Naive B cell (primary cell): ENCODE results near the gene RAB21. TPM values are rescaled to one million over a fixed set of nuclear protein-coding genes. Genes with fewer than 3 reads are reported as not detected.
A peak's percentile ranks its signal among the peaks of the same experiment; 100 is the strongest.

ENCODE experiments used
- ATAC-seq, 2 donors: fragments of 150-1000 bp; cut with Tn5 transposase; 2 replicates each; pipeline ENCODE4 v1.10.0; 2021; ENCODE audit warnings: low read depth in 2 of 2, mild to moderate bottlenecking in 2 of 2, moderate library complexity in 2 of 2
- DNase-seq: peaks from one replicate; pipeline ENCODE4 v3.0.0; 2022
- H3K27ac Mint-ChIP-seq, 6 donors: one replicate each; pipeline ENCODE4 v1.8.0; 2020 to 2022; ENCODE audit warnings: mild to moderate bottlenecking in 6 of 6, mixed read lengths in 6 of 6, moderate library complexity in 5 of 6, inconsistent platforms in 2 of 6
- H3K27me3 Mint-ChIP-seq, 3 donors: one replicate each; pipeline ENCODE4 v1.8.0; 2021 to 2022; ENCODE audit warnings: mixed read lengths in 3 of 3, mild to moderate bottlenecking in 1 of 3
- H3K36me3 Mint-ChIP-seq, 2 donors: one replicate each; pipeline ENCODE4 v1.8.0; 2020 to 2022; ENCODE audit warnings: mixed read lengths in 2 of 2, inconsistent platforms in 1 of 2, mild to moderate bottlenecking in 1 of 2
- H3K4me1 Mint-ChIP-seq, 3 donors: one replicate each; pipeline ENCODE4 v1.8.0; 2020 to 2022; ENCODE audit warnings: mixed read lengths in 3 of 3, inconsistent platforms in 1 of 3, mild to moderate bottlenecking in 1 of 3, moderate library complexity in 1 of 3
- H3K4me3 Mint-ChIP-seq, 8 donors: one replicate each; pipeline ENCODE4 v1.8.0; 2020 to 2022; ENCODE audit warnings: mild to moderate bottlenecking in 8 of 8, mixed read lengths in 8 of 8, moderate library complexity in 8 of 8, inconsistent platforms in 2 of 8
- H3K9me3 Mint-ChIP-seq, 7 donors: one replicate each; pipeline ENCODE4 v1.8.0; 2020 to 2022; ENCODE audit warnings: mixed read lengths in 7 of 7, mild to moderate bottlenecking in 5 of 7, inconsistent platforms in 2 of 7, moderate library complexity in 1 of 7
- polyA plus RNA-seq, 6 donors: library from polyadenylated mRNA; unstranded; fragments of 300-500 nt; fragmentation: Illumina TruSeq; gene quantifications; one replicate each; pipeline ENCODE4 v1.2.3, GENCODE V29; 2021; ENCODE audit warnings: low read depth in 6 of 6

The RAB21 gene, protein sequence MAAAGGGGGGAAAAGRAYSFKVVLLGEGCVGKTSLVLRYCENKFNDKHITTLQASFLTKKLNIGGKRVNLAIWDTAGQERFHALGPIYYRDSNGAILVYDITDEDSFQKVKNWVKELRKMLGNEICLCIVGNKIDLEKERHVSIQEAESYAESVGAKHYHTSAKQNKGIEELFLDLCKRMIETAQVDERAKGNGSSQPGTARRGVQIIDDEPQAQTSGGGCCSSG
- 10 to 100 TPM; 33.1 to 61.4 (median 37.1) TPM for polyA plus RNA-seq

DNA sequence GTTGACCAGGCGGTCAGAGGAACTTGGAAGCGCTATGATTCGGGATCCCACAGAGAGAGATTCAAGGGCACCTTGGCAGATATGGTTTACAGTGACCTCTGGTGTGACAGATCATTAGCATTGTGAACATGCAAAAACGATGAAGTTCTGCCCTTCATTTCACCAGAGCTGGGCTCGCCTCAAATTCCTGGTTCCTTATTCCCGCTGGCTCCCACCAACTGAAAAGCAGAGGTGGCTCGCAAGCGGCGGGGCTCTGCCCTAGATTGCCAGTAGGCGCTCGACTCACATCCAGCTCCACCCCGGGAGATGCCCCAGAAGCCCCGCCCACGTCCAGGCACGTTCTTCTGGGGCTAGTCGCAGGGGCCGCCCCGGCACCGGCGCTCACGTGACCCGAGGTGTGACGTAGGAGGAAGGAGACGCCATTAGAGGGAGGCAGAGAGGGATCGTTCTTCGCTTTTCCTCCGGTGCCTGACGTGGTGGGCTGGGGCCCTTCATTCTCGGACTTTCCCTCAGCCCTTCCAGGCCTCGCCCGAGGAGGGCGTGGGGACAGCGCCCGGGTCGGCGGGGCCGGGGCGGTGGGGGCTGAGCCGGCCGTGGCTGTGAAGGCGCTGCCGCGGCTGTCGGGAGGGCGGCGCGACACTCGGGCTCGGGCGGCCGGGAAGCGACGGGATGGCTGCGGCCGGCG is at the start of gene RAB21:
Gene RAB21, plus strand, starts transcription at position 403 of the 685 bp plus-strand sequence. Its CDS starts 267 bp downstream, at position 670.
- H3K36me3 Mint-ChIP-seq = peaks cover 9 to 12% of the 10 kb centered on the region in 2 donors
- DNase-seq (peak; percentile 98), ATAC-seq (peak; percentile 83)
- H3K4me3 Mint-ChIP-seq = peak within 1 kb of the TSS; percentile 82 to 98 (median 92)
- peak within 1 kb of the TSS; percentile 98 to 99 (median 98) for H3K27ac Mint-ChIP-seq
- H3K27me3 Mint-ChIP-seq = peaks cover 12 to 26% (median 21%) of the 10 kb centered on the region in 3 donors
- peaks cover 0 to 9% (median 7%) of the 10 kb centered on the region in 7 donors for H3K9me3 Mint-ChIP-seq
- H3K4me1 Mint-ChIP-seq = peaks cover 22 to 48% (median 36%) of the 10 kb centered on the region in 3 donors

DNA sequence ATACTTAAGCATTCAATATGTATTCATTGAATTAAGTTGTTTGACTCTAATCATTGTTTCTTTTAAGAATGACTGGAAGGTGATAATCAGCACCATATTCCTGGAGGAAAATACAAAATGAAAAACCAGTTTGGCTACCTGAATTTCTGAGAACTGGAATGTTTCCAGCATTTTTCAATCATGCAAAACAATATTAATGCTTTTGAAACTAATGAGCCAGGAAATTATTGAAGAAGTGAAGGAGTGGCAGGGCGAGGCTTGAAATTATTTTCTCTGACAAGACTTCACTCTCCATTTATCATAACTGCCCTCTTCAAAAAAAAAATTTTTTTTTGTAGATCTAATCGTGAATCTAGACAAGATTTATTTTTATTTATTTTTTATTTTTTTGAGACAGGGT is 49.7 kb upstream of the RAB21 start:
- DNase-seq = no peak
- Mint-ChIP-seq H3K27me3 (no peaks in the 10 kb centered on the region), H3K9me3 (no peaks in the 10 kb centered on the region), H3K36me3 (peaks cover 19 to 26% of the 10 kb centered on the region in 2 donors), H3K4me1 (peaks cover 16 to 26% (median 25%) of the 10 kb centered on the region in 3 donors), H3K4me3 (no peak overlapping the region), H3K27ac (no peak overlapping the region)
- ATAC-seq = no peak

DNA sequence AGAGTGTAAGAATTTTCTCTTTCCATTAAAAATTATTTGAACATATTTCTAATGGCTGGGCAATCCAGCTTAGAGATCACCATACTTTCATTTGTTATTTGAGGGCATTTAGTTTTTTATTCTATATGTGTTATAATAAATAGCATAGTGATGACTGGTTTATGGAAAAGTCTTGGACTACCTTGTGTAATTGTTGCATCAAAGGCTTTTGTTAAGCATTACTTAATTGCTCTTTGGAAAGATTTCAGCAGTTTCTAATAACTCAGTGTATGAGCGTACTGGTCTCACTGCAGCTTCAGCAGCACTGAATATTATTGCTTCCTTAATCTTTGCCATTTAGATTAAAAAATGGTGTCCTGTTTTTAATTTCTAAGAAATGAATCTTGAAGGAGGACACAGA is 46.0 kb upstream of the RAB21 start:
- Mint-ChIP-seq H3K27ac (peak overlapping the region in 1 of 6 donors; percentile 83), H3K4me1 (peaks cover 13 to 23% (median 22%) of the 10 kb centered on the region in 3 donors), H3K27me3 (no peaks in the 10 kb centered on the region), H3K4me3 (no peak overlapping the region), H3K36me3 (peaks cover 26 to 37% of the 10 kb centered on the region in 2 donors), H3K9me3 (peaks cover 0 to 24% (median 16%) of the 10 kb centered on the region in 7 donors)
- DNase-seq (no peak), ATAC-seq (no peak)

DNA sequence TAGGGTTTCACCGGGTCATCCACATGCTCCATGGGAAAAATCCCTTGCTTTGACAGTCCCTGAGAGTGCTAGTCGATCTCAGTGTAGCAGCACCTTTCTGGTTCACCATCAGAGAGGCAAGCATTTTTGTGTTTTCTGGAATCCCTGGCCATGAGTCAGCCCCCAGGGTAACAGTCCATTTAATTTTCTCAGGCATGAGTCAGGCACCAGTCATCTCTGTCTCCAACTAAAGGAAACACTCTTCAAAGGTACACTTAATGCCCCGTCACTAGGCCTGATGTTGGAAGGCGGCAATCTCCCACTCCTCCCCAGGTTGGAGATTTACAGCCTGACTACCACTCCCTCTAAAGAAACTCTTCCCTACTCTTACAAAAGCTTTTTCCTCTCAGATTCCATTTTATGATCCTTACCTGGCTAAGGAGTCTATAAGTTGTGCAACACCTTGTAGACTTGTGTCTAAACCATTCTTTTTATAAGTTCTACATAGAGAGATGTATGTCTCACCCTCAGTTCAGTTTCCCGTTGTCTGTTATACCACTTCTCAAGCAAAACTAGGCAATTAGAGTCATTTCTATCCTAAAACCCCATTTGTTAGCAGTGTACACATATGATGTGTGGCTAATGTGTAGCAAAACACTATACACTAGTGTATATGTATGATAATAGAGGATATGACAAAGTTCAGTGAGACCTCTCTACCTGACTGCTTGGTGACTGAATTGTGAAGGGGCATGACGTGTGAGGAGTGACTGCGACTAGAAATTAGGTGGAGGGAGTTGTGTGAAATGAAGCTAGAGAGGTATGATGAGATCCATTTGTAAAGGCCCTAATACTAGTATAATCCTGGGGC is 44.2 kb upstream of the RAB21 start:
- Mint-ChIP-seq H3K27ac (peak overlapping the region in 2 of 6 donors; percentile 12 to 25), H3K9me3 (peaks cover 0 to 38% (median 24%) of the 10 kb centered on the region in 7 donors), H3K27me3 (no peaks in the 10 kb centered on the region), H3K36me3 (peaks cover 26 to 37% of the 10 kb centered on the region in 2 donors), H3K4me1 (peaks cover 13 to 23% (median 22%) of the 10 kb centered on the region in 3 donors), H3K4me3 (no peak overlapping the region)
- DNase-seq (no peak), ATAC-seq (no peak)

DNA sequence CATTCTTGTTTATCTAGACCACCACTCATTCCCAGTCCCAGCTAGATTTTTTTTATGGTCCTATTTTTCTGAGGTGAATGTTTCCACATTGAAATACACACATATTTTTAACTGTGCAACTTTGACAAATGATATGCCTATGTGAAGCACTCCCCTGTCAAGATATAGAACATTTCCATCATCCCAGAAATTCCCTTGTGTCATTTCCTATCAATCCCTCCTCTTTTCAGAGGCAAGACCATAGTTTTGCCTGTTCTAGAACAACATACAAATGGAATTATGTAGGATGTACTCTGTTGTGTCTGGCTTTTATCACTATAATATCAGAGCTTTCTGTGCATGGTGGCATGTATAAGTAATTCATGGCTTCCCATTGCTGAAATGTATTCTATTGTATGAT is 36.1 kb upstream of the RAB21 start:
- H3K27ac Mint-ChIP-seq = no peak overlapping the region
- no peak for DNase-seq
- no peaks in the 10 kb centered on the region for H3K4me1 Mint-ChIP-seq
- H3K4me3 Mint-ChIP-seq = no peak overlapping the region
- ATAC-seq = no peak
- H3K36me3 Mint-ChIP-seq = no peaks in the 10 kb centered on the region
- H3K27me3 Mint-ChIP-seq = no peaks in the 10 kb centered on the region
- peaks cover 0 to 24% (median 14%) of the 10 kb centered on the region in 7 donors for H3K9me3 Mint-ChIP-seq

DNA sequence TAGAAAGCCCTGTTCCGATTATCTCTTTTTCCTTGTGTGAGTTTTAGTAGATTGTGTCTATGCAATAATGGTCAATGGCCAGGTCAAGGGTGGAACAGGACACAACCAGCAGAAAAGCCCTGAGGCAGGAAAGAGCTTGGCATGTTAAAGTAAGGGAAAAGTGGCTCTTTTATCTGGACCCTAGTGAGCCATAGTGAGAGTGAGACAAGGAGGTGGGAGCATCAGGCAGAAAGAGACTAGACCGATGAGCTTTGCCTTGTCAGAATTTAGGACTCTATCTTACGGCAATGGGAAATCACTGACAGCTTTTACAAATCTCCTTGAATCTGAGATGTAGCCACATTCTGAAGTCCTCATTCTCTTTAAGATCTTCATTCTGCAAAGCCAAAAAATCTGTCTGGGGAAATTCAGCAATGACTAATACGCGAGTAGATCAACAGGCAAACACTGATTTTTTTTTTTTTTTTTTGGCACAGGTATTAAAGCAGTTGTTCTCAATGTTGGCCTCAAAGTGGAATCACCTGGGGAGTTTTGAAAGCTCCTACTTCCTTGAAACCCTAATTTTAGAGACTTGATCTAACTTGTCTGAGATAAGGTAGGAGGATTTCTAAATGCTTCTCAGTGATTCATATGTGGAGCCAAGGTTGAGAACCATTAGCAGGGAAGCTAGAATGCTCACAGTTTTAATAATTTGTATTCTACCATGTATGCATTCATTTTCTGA is 34.9 kb upstream of the RAB21 start:
- DNase-seq (no peak), ATAC-seq (no peak)
- Mint-ChIP-seq H3K27ac (peak overlapping the region in 2 of 6 donors; percentile 18 to 84), H3K9me3 (peaks cover 0 to 16% (median 6%) of the 10 kb centered on the region in 7 donors), H3K27me3 (no peaks in the 10 kb centered on the region), H3K4me3 (no peak overlapping the region), H3K4me1 (no peaks in the 10 kb centered on the region), H3K36me3 (no peaks in the 10 kb centered on the region)

DNA sequence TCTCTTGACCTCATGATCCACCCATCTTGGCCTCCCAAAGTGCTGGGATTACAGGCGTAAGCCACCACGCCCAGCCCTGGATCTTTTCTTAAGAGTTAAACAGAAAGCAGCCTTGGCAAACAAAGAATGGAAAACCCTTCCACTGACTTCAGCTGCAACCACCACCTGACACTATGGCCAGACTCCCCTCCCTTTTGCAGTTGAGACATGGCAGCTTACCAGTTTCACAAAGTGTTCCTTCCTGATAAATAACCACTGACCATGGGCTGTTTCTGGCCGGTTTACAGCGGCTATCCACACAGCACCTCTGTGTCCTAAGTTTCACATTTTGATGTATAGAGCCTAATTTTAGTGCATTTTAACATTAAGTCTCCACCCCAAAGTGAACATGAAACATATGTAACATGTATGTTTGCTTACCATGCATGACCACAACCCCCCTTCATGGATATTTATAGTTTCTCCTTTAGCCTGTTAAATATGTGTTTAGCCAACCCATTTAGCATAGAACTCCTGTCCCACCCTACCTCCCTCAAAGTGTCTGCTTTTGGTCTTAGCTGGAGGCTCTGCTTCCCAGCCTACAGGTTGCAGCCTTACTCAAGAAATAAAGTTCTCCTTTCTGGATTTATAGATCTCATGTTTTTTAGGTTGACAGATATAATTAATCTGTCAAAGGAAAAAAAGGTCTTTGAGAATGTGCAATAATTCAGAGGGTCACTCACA is 32.7 kb upstream of the RAB21 start:
- ATAC-seq = no peak
- no peaks in the 10 kb centered on the region for H3K27me3 Mint-ChIP-seq
- no peak for DNase-seq
- peak overlapping the region in 1 of 6 donors; percentile 78 for H3K27ac Mint-ChIP-seq
- peaks cover 0 to 1% (median 0%) of the 10 kb centered on the region in 7 donors for H3K9me3 Mint-ChIP-seq
- no peaks in the 10 kb centered on the region for H3K4me1 Mint-ChIP-seq
- H3K4me3 Mint-ChIP-seq = no peak overlapping the region
- H3K36me3 Mint-ChIP-seq = peaks cover 0 to 6% of the 10 kb centered on the region in 2 donors

DNA sequence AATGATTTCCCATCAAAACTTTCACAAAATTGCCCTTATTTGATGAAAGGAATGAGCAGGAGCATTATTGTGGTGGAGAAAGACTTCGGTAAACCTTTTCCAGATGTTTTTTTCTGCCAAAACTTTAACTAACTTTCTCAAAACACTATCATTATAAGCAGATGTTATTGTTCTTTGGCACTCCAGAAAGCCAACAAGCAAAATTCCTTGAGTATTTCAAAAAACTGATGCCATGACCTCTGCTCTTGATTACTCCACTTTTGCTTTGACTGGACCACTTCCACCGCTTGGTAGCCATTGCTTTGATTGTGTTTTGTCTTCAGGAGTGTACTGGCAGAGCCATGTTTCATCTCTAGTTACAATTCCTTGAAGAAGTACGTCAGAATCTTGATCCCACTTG is 29.7 kb upstream of the RAB21 start:
- peaks cover 0 to 6% of the 10 kb centered on the region in 2 donors for H3K36me3 Mint-ChIP-seq
- H3K9me3 Mint-ChIP-seq = peaks cover 0 to 1% (median 0%) of the 10 kb centered on the region in 7 donors
- no peak overlapping the region for H3K27ac Mint-ChIP-seq
- DNase-seq (no peak), ATAC-seq (no peak)
- no peaks in the 10 kb centered on the region for H3K4me1 Mint-ChIP-seq
- no peaks in the 10 kb centered on the region for H3K27me3 Mint-ChIP-seq
- no peak overlapping the region for H3K4me3 Mint-ChIP-seq

DNA sequence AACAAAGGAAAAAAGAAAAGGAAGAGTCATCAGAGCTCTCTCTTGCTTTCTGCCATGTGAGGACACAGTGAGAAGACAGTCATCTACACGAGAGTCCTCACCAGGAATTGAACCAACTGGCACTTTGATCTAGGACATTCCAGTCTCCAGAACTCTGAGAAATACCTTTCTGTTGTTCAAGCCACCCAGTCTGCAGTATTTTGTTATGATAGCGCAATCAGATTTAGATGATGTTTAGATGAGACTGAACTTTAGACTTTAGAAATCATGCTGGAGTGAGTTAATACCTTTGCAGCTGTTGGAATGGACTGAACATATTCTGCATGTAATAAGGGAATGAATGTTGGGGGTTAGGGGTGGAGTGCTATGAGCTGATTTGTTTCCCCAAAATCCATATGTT is 28.1 kb upstream of the RAB21 start:
- peaks cover 0 to 4% (median 0%) of the 10 kb centered on the region in 7 donors for H3K9me3 Mint-ChIP-seq
- no peaks in the 10 kb centered on the region for H3K27me3 Mint-ChIP-seq
- peak overlapping the region in 1 of 8 donors; percentile 47 for H3K4me3 Mint-ChIP-seq
- no peak for DNase-seq
- ATAC-seq = no peak
- H3K36me3 Mint-ChIP-seq = peaks cover 0 to 14% of the 10 kb centered on the region in 2 donors
- peak overlapping the region in 1 of 6 donors; percentile 26 for H3K27ac Mint-ChIP-seq
- no peaks in the 10 kb centered on the region for H3K4me1 Mint-ChIP-seq

DNA sequence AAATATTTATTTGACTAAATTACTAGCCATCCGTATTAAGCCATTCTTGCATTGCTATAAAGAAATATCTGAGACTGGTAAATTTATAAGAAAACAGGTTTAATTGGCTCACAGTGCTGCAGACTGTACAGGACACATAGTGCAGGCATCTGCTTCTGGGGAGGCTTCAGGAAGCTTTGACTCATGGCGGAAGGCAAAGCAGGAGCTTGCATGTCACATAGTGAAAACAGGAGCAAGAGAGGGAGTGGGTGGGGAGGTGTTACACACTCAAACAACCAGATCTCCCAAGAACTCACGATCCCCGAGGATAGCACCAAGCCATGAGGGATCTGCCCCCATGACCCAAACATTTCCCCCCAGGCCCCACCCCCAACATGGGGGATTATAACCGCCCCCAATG is 26.7 kb upstream of the RAB21 start:
- Mint-ChIP-seq H3K4me1 (no peaks in the 10 kb centered on the region), H3K9me3 (peaks cover 0 to 4% (median 0%) of the 10 kb centered on the region in 7 donors), H3K27me3 (no peaks in the 10 kb centered on the region), H3K4me3 (no peak overlapping the region), H3K27ac (peak overlapping the region in 1 of 6 donors; percentile 52), H3K36me3 (peaks cover 0 to 15% of the 10 kb centered on the region in 2 donors)
- DNase-seq (no peak), ATAC-seq (no peak)

DNA sequence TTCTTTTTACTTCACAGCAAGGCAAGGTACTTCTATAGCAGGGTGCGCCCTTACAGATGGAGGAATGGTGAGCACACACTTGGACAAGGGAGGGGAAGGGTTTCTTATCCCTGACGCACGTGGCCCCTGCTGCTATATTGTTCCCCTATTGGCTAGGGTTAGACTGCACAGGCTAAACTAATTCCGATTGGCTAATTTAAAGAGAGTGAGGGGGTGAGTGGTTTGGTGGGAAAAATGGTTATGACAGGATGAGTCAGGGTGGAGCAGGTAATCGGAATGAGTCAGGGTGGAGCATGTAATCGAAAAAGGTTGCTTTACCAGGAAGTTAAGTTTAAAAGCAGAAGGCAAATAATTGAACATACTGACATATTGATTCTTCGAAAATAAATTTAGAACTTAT is 23.7 kb upstream of the RAB21 start:
- H3K27ac Mint-ChIP-seq = peak overlapping the region in 1 of 6 donors; percentile 5
- no peaks in the 10 kb centered on the region for H3K4me1 Mint-ChIP-seq
- H3K36me3 Mint-ChIP-seq = peaks cover 0 to 10% of the 10 kb centered on the region in 2 donors
- ATAC-seq = no peak
- H3K27me3 Mint-ChIP-seq = no peaks in the 10 kb centered on the region
- no peak for DNase-seq
- H3K9me3 Mint-ChIP-seq = peaks cover 0 to 4% (median 0%) of the 10 kb centered on the region in 7 donors
- no peak overlapping the region for H3K4me3 Mint-ChIP-seq
